B cell (primary cell): Measurements from ENCODE around the gene VEGFA. TPM values are rescaled to one million over a fixed set of nuclear protein-coding genes. Genes with fewer than 3 reads are reported as not detected.

Experiments used
- ATAC-seq: fragments of 200-7000 bp; cut with Tn5 transposase; one replicate; pipeline ENCODE4 v1.10.0; 2021; ENCODE audit warnings: low read depth, mild to moderate bottlenecking, moderate number of reproducible peaks, moderate library complexity
- CTCF ChIA-PET: fragments of 350-600 bp; sonication (Branson Sonifier 250); formaldehyde crosslinking; loops from one replicate; lab custom pipeline; 2021; ENCODE audit warnings: antibody characterized with exemption, inconsistent platforms; lab: Charles Lee
- POLR2A ChIA-PET: fragments of 350-600 bp; sonication (Branson Sonifier 250); formaldehyde crosslinking; loops from one replicate; lab custom pipeline; 2021; ENCODE audit warnings: antibody characterized with exemption; lab: Charles Lee
- DNase-seq: peaks from one replicate; pipeline ENCODE4 v3.0.0; 2013
- H2AFZ ChIP-seq: 2 replicates; pipeline ENCODE4 v1.6.1; 2012; ENCODE audit warnings: mild to moderate bottlenecking, low read depth, low read length; ENCODE audit not compliant: insufficient read depth, poor library complexity, severe bottlenecking
- H3K27ac ChIP-seq, 2 donors: 1 replicate in 1 of 2; 2 replicates in 1 of 2; pipeline ENCODE4 v1.5.1; 2012 to 2013; ENCODE audit warnings: low read length in 2 of 2, mild to moderate bottlenecking in 2 of 2, moderate library complexity in 1 of 2
- H3K27me3 ChIP-seq, 4 experiments: fragments of 200-600 bp in 1 of 4; sonication (generic) in 1 of 4; replicated peaks in 1 of 4; 1 replicate in 2 of 4; 2 replicates in 2 of 4; pipeline versions ENCODE4 v1.6.1 to v1.7.0; 2013 to 2016; ENCODE audit warnings: low read length in 3 of 4, mild to moderate bottlenecking in 2 of 4, mixed read lengths in 1 of 4, moderate library complexity in 1 of 4; ENCODE audit not compliant: insufficient read depth in 4 of 4, control insufficient read depth in 3 of 4; ENCODE audit errors: control extremely low read depth in 1 of 4
- H3K36me3 ChIP-seq, 2 experiments: replicated peaks in 1 of 2; 1 replicate in 1 of 2; 2 replicates in 1 of 2; pipeline versions ENCODE4 v1.6.1 to v1.7.1; 2013; ENCODE audit warnings: low read length in 1 of 2; ENCODE audit not compliant: insufficient read depth in 2 of 2, control insufficient read depth in 1 of 2; ENCODE audit errors: control extremely low read depth in 1 of 2, extremely low read depth in 1 of 2
- H3K4me1 ChIP-seq, 2 donors: fragments of 200-600 bp in 1 of 2; sonication (generic) in 1 of 2; 1 replicate in 1 of 2; 2 replicates in 1 of 2; pipeline versions ENCODE4 v1.5.1 to v1.6.1; 2013 to 2017; ENCODE audit warnings: low read length in 2 of 2; ENCODE audit not compliant: control insufficient read depth in 2 of 2, insufficient read depth in 2 of 2
- H3K4me2 ChIP-seq: replicated peaks from 2 replicates; pipeline ENCODE3; 2012; ENCODE audit warnings: mild to moderate bottlenecking, low read depth, low read length; ENCODE audit not compliant: poor library complexity, severe bottlenecking
- H3K4me3 ChIP-seq, 5 experiments: fragments of 200-600 bp in 1 of 5; sonication (generic) in 1 of 5; 1 replicate in 3 of 5; 2 replicates in 2 of 5; pipeline versions ENCODE4 v1.5.1 to v1.7.0; 2011 to 2016; ENCODE audit warnings: low read length in 4 of 5, mild to moderate bottlenecking in 4 of 5, low read depth in 2 of 5, control low read depth in 1 of 5, moderate library complexity in 1 of 5; ENCODE audit not compliant: insufficient read depth in 1 of 5; ENCODE audit errors: control extremely low read depth in 1 of 5, extremely low read depth in 1 of 5
- H3K79me2 ChIP-seq: fragments of 200-600 bp; sonication (generic); one replicate; pipeline ENCODE4 v1.6.0; 2016; ENCODE audit warnings: low read length; ENCODE audit not compliant: control insufficient read depth, insufficient read depth
- H3K9ac ChIP-seq: fragments of 200-600 bp; sonication (generic); 2 replicates; pipeline ENCODE4 v1.6.1; 2017; ENCODE audit warnings: mild to moderate bottlenecking, low read length, moderate library complexity
- H3K9me3 ChIP-seq, 3 donors: one replicate each; pipeline versions ENCODE4 v1.6.1 to v1.7.1; 2013; ENCODE audit warnings: low read length in 2 of 3; ENCODE audit not compliant: control insufficient read depth in 2 of 3, insufficient read depth in 1 of 3; ENCODE audit errors: control extremely low read depth in 1 of 3
- H4K20me1 ChIP-seq: 2 replicates; pipeline ENCODE4 v1.6.0; 2012; ENCODE audit warnings: mild to moderate bottlenecking, low read length; ENCODE audit not compliant: insufficient read depth, control insufficient read depth, poor library complexity, severe bottlenecking
- H3K27ac Mint-ChIP-seq: one replicate; pipeline ENCODE4 v1.8.0; 2021; ENCODE audit warnings: mixed read lengths
- H3K27me3 Mint-ChIP-seq: one replicate; pipeline ENCODE4 v1.8.0; 2021; ENCODE audit warnings: mixed read lengths
- H3K4me1 Mint-ChIP-seq: one replicate; pipeline ENCODE4 v1.8.0; 2021; ENCODE audit warnings: mixed read lengths
- H3K4me3 Mint-ChIP-seq: one replicate; pipeline ENCODE4 v1.8.0; 2021; ENCODE audit warnings: mixed read lengths
- H3K9me3 Mint-ChIP-seq: one replicate; pipeline ENCODE4 v1.8.0; 2022; ENCODE audit warnings: mixed read lengths; ENCODE audit not compliant: insufficient read depth
- CTCF ChIP-seq: fragments of 200-600 bp; IDR thresholded peaks from one replicate; pipeline ENCODE4 v1.8.0; 2022; ENCODE audit warnings: antibody characterized with exemption, mild to moderate bottlenecking
- EZH2 ChIP-seq: IDR thresholded peaks from 2 replicates; pipeline ENCODE4 v1.6.1; 2012; ENCODE audit warnings: borderline replicate concordance, low read depth, mild to moderate bottlenecking, moderate library complexity, low read length; ENCODE audit not compliant: insufficient read depth, poor library complexity, severe bottlenecking
- WGBS: methylation state at CpG from one replicate; pipeline ENCODE4 v1.1.5; 2013; ENCODE audit warnings: missing lambda C conversion rate; ENCODE audit not compliant: insufficient coverage; 5-methylcytosine and 5-hydroxymethylcytosine counted together
- intact Hi-C: fragments of 100-400 bp; cut with micrococcal nuclease; formaldehyde crosslinking; loops from one replicate; pipeline ENCODE4 v1.10.0; 2022
- polyA plus RNA-seq: library from polyadenylated mRNA; depleted of rRNA; stranded (reverse); fragments of >200 nt; gene quantifications from 2 replicates; pipeline ENCODE4 v1.2.3, GENCODE V29; 2012
- total RNA-seq, 2 donors: library from RNA; stranded (reverse); fragments of 120-200 nt in 1 of 2; gene quantifications; 1 replicate in 1 of 2; 2 replicates in 1 of 2; pipeline versions ENCODE4 v1.2.3 to v1.2.4, GENCODE V29; 2013 to 2022

VEGFA gene
- total and polyA plus RNA-seq, 2 donors (not counting 1 experiment from before 2014, with no cell fraction given) = 3.9 to 6.4 TPM

- CTCF ChIA-PET = interaction anchor here (0.6 to 8.1 kb wide), 15 partner anchors 9 to 642 kb away, joined by 3 to 128 read pairs (median 3); partner anchors contain the start of gene VEGFA
- no peaks in the 10 kb centered on the region for H3K9me3 Mint-ChIP-seq
- H3K9ac ChIP-seq = no peak overlapping the region
- WGBS = 44% methylated on average over 8 of the region's 9 CpGs
- no peaks in the 10 kb centered on the region for H3K27me3 ChIP-seq
- H3K36me3 ChIP-seq = no peaks in the 10 kb centered on the region
- H3K27me3 Mint-ChIP-seq = peaks cover 9% of the 10 kb centered on the region
- H3K4me1 Mint-ChIP-seq = peaks cover 27% of the 10 kb centered on the region
- no peaks in the 10 kb centered on the region for H4K20me1 ChIP-seq
- no peak overlapping the region for H3K4me3 Mint-ChIP-seq
- peak overlapping the region; percentile 16 for H3K27ac Mint-ChIP-seq
- H3K4me2 ChIP-seq = peak overlapping the region; percentile 66
- no peaks in the 10 kb centered on the region for H3K79me2 ChIP-seq
- peaks cover 20 to 24% of the 10 kb centered on the region in 2 donors for H3K4me1 ChIP-seq
- H2AFZ ChIP-seq = peak overlapping the region; percentile 23
- POLR2A ChIA-PET = interaction anchor here (1.0 kb wide), 1 partner anchor 9 kb away, joined by 4 read pairs; no protein-coding TSS in a partner anchor
- ATAC-seq (peak; percentile 75), DNase-seq (peak; percentile 82)
- no peaks in the 10 kb centered on the region for H3K9me3 ChIP-seq
- no peak overlapping the region for H3K4me3 ChIP-seq
- intact Hi-C loops = loop anchor here (1.0 to 5.0 kb wide), 5 partner anchors 33 to 355 kb away; no protein-coding TSS in a partner anchor
- no peak overlapping the region for H3K27ac ChIP-seq
- TF ChIP-seq EZH2 (no peak), CTCF (peak; percentile 77)
Measured at GRCh38 chr6:43723737-43724295, 46.2 kb upstream of the VEGFA start.

GRCh38 chr6:43724354-43724753 is 45.7 kb upstream of the VEGFA start:
- TF ChIP-seq CTCF (no peak), EZH2 (no peak)
- Histone ChIP-seq H3K9ac (peak overlapping the region; percentile 6), H3K27me3 (no peaks in the 10 kb centered on the region), H3K4me2 (peak overlapping the region; percentile 66), H3K4me1 (peaks cover 20 to 24% of the 10 kb centered on the region in 2 donors), H4K20me1 (no peaks in the 10 kb centered on the region), H3K9me3 (no peaks in the 10 kb centered on the region), H2AFZ (peak overlapping the region; percentile 54), H3K4me3 (no peak overlapping the region), H3K79me2 (no peaks in the 10 kb centered on the region), H3K36me3 (no peaks in the 10 kb centered on the region), H3K27ac (no peak overlapping the region)
- no peak for ATAC-seq
- H3K27ac Mint-ChIP-seq = no peak overlapping the region
- no peaks in the 10 kb centered on the region for H3K9me3 Mint-ChIP-seq
- intact Hi-C loops = loop anchor here (1.0 to 5.0 kb wide), 4 partner anchors 33 to 355 kb away; no protein-coding TSS in a partner anchor
- peaks cover 27% of the 10 kb centered on the region for H3K4me1 Mint-ChIP-seq
- peaks cover 9% of the 10 kb centered on the region for H3K27me3 Mint-ChIP-seq
- no CpG with 5 or more reads among the region's 2 CpGs for WGBS
- peak; percentile 37 for DNase-seq
- ChIA-PET CTCF (interaction anchor here (0.6 to 8.1 kb wide), 20 partner anchors 9 to 436 kb away, joined by 3 to 128 read pairs (median 4); partner anchors contain the start of gene VEGFA), POLR2A (interaction anchor here (1.0 kb wide), 1 partner anchor 9 kb away, joined by 4 read pairs; no protein-coding TSS in a partner anchor)
- H3K4me3 Mint-ChIP-seq = no peak overlapping the region
